ENCODE results near the gene FURIN.
A peak's percentile ranks its signal among the peaks of the same experiment; 100 is the strongest.
"Not testable (repeated sequence)": the region's sequence is repeated elsewhere in the genome, so short reads cannot be mapped to it uniquely, and the experiment has no call there.

Gene FURIN

DNA sequence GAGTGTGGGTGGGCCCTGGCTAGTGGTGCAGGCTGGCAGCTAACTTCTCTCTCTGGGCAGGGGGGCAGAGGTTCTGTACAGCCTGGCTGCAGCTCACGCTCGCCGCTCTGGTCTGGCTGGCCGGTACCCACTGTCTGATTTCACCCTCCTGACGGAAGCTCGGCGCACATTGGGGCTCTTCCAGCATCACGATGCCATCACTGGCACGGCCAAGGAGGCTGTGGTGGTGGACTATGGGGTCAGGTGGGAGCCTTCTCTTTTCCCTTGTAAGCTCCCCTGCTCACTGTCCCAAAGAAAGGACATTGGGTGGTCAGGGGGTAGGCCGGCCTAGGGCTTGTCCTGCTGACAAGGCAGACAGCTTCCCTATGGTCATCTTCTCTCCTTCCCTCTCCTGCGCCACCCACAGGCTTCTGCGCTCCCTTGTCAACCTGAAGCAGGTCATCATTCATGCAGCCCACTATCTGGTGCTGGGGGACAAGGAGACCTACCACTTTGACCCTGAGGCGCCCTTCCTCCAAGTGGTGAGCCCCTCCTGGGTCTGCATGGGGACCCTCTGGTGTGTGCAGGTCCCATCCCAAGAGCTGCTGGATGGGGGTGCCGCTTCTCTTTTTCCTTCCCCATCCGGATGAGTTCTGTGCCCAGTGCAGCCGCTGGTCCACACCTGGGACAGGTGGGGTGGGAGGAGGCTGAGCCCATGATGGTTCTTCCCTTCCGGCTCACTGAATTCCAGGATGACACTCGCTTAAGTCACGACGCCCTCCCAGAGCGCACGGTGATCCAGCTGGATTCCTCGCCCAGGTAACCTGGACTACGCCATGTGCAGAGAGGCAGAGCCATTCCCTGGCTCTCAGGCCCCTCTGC lies 42.3 kb downstream of the FURIN start:
- peak in 1 of 10 donors; percentile 67 for DNase-seq
- intact Hi-C loops (cut with DNase I), result no loop called here

DNA sequence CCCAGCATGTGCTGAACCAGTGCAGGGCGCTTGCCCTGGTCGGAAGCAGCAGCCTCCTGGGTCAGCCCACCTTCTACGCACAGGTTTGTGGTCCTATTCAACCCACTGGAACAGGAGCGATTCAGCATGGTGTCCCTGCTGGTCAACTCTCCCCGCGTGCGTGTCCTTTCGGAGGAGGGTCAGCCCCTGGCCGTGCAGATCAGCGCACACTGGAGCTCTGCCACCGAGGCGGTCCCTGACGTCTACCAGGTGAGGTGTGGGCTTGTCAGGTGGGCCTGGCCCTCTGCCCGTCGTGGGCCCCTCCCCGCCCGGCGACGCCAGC lies 42.9 kb downstream of the FURIN start:
- DNase-seq, result peak in 1 of 10 donors; percentile 78
- intact Hi-C loops (cut with DNase I), result no loop called here

DNA sequence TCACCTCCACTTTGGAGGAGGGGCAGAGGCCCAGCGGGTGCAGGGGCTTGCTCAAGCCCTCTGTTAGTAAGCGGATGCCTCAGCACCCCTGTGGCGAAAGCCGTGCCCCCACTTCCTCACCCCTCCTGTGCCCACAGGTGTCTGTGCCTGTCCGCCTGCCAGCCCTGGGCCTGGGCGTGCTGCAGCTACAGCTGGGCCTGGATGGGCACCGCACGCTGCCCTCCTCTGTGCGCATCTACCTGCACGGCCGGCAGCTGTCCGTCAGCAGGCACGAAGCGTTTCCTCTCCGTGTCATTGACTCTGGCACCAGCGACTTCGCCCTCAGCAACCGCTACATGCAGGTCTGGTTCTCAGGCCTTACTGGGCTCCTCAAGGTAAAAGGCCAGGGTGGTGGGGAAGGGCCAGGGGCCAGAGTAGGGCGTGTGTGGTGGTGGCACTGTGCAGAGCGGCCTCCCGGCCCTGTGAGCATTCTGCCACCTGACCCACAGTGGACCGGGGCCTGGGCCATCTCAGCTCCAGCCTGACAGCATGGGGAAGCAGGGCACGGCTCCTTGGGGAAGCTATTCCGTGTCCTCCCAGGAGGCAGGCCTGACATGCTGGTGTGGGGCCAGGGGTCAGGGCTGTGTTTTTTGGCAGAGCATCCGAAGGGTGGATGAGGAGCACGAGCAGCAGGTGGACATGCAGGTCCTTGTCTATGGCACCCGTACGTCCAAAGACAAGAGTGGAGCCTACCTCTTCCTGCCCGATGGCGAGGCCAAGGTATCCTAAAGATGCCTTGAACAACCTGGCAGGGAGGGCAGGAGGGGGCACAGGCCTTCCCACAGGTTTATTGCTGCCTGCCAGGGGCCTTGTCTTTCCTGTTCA lies 43.8 kb downstream of the FURIN start:
- intact Hi-C loops (cut with DNase I), result no loop called here
- DNase-seq, result peak in 1 of 10 donors; percentile 74

DNA sequence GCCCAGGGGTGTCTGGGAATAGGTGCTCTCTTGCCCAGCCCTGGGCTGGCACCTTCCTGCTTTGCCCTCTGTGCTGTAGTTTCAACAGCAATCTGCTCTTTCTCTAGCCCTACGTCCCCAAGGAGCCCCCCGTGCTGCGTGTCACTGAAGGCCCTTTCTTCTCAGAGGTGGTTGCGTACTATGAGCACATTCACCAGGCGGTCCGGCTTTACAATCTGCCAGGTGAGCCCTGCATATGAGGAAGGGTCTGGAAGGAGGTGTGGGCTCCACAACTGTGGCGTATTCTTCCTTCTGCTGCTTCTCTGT lies 44.3 kb downstream of the FURIN start:
- no peak for DNase-seq
- intact Hi-C loops (cut with DNase I), result no loop called here

DNA sequence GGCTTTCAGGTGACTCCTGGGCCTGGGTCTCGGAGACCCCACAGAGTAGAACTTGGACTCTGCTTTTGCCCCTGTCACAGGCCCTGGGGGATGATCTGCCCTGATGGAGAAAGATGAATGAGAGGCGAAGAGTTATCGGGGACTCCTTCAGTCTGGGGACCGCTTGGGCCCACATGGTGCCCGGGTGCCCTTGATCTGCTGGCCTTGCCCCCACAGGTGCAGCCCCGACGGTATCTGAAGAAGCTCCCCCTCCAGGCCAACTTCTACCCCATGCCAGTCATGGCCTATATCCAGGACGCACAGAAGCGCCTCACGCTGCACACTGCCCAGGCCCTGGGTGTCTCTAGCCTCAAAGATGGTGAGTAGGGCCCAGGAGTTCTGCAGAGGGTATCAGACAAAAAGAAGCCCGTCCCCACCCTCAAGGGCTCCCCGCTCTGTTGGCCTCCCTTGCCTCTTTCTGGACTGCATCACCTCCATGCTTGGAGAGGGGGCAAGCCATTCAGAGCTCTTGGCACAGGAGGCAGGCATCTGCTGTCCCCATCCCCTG lies 45.1 kb downstream of the FURIN start:
- intact Hi-C loops (cut with DNase I), result no loop called here
- peak in 2 of 10 donors; percentile 20 to 67 for DNase-seq

DNA sequence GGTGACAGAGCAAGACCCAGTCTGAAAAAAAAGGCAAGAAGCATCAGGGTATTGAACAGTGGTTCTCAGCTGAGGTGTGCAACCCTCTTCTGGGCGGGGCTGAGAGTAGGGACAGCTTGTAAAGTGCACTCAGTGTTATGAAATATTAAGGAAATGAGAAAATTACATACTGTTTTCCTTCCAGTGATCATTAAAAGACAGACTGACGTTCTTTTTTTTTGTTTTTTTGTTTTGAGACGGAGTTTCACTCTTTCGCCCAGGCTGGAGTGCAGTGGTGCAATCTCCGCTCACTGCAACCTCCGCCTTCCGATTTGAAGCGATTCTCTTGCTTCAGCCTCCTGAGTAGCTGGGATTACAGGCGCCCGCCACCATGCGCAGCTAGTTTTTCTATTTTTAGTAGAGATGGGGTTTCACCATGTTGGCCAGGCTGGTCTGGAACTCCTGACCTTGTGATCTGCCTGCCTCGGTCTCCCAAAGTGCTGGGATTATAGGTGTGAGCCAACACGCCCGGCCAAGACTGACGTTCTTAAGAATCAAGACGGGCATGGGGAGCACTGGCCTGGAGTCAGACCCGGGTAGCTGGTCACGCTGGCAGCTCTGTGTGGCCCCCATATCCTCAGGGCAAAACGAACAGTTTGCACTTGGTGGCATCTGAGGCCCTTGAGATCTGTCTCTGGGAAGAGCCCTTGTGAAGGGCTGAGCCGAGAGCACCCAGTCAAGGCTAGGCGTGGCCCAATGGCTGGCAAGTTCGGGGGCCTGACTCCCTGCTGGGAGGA lies 46.1 kb downstream of the FURIN start:
- peak in 2 of 10 donors; percentile 2 to 57 for DNase-seq
- intact Hi-C loops (cut with DNase I), result no loop called here

DNA sequence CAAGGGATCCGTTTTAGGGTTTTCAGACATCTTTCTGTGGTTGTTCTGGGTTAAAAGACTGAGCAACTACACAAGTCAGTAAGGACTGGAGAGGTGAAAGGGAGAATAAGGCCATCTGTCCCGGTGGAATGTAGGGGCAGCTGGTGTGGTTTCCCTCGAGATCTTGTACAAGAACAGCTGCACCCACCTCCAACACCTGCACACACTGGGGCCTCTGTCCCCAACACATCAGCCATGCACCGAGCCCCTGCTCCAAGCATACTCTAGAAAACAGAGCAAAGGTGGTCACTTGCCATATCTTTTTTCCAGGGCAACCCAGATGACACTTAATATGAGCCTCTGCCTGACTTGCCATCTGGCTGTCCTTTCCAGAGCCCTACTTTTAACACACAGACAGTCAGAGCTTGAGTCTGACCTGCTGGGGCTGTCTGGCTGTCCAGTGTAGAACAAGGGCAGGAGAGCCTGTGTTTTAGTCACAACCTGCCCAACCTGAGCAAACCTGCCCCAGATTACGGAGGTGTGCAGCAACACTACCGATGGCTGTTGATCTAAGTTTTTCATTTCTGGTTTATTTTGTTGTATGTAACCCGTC lies 46.9 kb downstream of the FURIN start:
- DNase-seq, result peak in 1 of 10 donors; percentile 20
- intact Hi-C loops (cut with DNase I), result no loop called here

DNA sequence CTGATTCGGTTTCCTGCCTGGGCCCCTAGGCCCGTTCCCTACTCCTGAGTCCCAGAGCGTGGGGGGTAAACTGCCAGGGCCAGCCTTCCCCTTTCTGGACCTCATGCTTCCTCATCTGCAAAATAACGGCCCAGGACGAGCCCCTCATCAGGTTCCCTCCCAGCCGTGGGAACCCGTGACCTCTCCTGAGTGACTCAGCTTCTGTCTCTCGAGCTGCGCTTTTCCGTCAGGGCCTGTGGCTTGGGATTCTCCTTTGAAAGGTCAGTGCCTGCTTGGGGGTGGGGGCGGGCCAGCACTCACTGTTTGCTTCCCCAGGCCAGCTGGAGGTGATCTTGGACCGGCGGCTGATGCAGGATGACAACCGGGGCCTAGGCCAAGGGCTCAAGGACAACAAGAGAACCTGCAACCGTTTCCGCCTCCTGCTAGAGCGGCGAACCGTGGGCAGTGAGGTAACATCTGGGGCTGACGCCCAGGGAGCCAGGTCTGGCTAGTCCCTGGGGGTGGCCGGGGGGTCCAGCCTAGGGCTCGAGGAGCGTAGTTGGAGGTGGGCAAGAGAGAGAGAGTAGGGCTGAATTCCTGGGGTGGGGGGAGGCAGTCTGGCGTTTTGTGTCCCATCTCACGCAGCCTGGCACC lies 47.5 kb downstream of the FURIN start:
- intact Hi-C loops (cut with DNase I), result no loop called here

DNA sequence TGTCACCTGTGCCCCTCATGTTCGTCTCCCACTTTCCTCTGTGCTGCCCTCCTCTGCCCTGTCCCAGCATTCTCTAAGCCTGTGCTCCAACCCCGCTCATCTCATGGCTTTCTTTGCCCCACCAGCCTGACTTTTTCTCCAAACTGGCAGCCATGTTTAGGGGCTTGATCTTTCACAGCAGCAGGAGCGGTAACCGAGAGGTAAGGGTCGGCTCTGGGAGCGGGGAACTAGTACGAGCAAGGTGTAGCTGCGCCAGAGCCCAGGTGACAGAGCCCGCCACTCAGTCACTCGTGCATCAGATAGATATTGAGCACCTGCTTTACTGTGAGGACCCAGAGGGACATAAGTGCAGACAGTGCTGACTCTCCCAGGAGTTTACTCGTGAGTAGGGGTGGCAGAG lies 48.1 kb downstream of the FURIN start:
- peak in 1 of 10 donors; percentile 70 for DNase-seq
- intact Hi-C loops (cut with DNase I), result no loop called here

More for the DNA sequence above, 47.5 kb downstream of the FURIN start:
- DNase-seq, result peak in 1 of 10 donors; percentile 82

DNA sequence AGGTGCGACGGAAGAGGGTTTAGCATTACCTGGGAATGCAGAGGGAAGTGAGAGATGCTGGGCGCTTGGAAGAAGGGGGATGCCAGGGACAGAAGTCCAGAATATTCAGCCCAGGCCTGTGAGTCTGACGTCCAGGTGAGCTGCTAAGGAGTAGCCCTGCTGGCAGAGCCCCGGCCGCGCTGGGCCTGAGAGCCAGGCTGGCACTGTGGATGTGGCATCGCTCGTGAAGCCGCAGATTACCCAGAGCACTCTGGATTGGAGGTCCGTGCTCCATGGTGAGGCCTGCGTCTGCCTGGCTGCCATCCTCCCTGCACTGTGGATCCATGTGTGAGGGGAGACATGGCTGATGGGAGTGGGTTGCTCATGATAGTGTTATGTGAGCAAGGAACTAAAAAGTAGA lies 49.2 kb downstream of the FURIN start:
- intact Hi-C loops (cut with DNase I), result no loop called here
- DNase-seq, result peak in 2 of 10 donors; percentile 18 to 75

DNA sequence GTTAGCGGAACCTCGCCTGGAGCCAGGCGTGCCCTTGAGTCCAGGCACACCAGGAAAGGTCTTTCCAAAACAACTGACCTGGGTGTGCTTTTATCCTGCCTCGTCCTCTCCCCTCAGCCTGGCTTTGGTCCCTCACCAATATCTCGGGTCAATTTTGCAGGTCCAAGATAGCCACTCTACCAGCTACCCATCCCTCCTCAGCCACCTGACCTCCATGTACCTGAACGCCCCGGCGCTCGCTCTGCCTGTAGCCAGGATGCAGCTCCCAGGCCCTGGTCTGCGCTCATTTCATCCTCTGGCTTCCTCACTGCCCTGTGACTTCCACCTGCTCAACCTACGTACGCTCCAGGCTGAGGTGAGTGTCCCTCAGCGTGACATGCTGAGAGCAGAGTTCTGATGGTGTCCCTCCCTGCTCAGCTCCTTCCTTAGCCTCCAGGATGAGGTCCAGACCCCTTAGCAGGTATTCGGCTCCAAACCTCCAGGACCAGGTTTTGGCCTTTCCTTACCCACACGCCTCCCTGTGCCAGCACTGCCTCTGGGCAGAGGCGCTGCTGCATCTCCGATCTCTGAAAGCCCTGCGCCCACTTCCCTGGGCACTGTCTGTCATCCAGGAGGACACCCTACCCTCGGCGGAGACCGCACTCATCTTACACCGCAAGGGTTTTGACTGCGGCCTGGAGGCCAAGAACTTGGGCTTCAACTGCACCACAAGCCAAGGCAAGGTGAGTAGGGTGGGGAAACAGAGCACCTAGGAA lies 49.8 kb downstream of the FURIN start:
- intact Hi-C loops (cut with DNase I), result no loop called here
- peak in 2 of 10 donors; percentile 5 to 72 for DNase-seq

DNA sequence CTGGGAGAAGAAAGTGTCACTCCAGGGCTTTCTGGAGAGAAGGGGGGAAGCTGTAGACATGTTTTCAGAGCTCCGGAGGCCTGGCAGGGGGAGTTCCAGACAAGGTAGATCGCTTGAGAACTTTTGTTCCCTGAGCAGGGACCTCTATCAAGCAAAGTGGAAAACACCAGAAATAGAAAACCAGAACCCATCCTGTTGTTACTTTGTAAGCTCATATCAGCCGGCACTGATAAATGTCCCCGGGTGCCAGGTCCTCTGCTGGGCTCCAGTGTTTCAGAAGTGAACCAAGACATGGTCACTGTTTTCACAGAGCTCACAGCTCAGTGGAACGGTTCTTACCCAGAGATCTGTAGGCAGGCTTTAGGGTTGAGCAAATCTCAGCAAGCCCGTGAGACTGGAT lies 50.4 kb downstream of the FURIN start:
- no peak for DNase-seq
- intact Hi-C loops (cut with DNase I), result no loop called here

DNA sequence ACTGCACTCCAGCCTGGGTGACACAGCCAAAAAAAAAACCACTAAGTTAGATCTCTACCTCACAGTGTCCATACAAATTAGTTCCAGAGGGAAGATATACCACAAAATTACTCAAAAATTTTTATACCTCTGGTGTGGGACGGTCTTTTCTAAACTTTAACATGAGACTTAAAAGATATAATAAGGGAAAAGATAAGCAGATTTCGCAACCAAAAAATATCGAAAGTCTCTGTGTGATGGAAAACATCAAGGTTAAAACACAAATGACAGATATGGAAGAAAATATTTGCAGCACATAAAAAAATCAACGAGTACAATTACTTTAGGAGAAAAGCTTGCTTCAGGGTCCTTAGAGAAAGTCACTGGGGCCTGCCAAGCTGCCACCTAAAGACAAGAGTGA lies 53.5 kb downstream of the FURIN start:
- DNase-seq, result no peak
- intact Hi-C loops (cut with DNase I), result no loop called here

DNA sequence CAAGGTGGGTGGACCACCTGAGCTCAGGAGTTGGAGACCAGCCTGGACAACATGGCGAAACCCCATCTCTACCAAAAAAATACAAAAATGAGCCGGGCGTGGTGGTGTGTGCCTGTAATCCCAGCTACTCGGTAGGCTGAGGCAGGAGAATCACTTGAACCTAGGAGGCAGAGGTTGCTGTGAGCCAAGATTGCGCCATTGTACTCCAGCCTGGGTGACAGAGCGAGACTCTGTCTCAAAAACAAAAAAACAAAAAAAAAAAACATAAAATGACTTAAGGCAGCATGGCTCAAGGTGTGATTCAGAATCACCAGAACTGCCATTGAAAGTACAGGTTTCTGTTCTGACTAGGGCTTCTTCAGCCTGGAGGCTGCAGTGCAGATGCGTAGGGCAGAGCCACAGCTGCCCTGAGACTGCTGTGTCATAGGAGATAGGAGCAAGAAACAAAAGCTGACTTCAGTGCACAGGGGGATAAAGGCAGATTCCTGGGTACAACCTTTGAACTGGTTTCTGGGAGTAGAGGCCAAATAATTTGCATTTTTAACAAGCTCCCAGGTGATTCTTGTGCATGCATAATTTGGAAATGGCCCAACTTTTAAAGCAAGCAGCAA lies 54.4 kb downstream of the FURIN start:
- DNase-seq, result peak in 1 of 10 donors; percentile 43
- intact Hi-C loops (cut with DNase I), result not testable (repeated sequence)

DNA sequence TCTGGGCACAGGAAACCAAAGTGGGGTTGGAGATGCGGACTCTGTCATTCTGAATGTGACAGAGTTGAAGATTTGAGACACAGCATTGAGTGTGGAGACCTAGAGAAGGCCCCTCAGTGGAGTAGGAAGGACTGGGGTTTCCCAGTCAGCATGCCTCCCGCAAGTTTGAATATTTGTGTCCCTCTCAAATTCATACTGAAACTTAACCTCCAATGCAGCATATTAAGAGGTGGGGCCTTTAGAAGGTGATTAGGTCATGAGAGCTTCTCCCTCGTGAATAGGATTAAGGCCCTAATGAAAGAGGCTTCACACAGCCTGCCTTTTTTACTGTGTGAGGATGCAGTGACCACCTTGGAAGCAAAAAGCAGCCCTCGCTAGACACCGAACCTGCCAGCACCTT lies 56.0 kb downstream of the FURIN start:
- DNase-seq, result no peak
- intact Hi-C loops (cut with DNase I), result no loop called here

DNA sequence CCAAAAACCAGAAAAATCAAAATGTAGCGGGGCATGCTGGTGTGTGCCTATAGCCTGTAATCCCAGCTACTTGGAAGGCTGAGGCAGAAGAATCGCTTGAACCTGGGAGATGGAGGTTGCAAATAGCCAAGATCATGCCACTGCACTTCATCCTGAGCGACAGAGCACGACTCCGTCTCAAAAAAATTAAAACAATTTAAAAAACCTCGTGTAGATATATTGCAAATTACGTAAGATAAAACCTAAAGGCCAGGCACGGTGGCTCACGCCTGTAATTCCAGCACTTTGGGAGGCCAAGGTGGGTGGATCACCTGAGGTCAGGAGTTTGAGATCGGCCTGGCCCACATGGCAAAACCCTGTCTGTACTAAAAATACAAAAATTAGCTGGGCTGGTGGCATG lies 58.4 kb downstream of the FURIN start:
- intact Hi-C loops (cut with DNase I), result not testable (repeated sequence)
- peak in 1 of 10 donors; percentile 12 for DNase-seq

DNA sequence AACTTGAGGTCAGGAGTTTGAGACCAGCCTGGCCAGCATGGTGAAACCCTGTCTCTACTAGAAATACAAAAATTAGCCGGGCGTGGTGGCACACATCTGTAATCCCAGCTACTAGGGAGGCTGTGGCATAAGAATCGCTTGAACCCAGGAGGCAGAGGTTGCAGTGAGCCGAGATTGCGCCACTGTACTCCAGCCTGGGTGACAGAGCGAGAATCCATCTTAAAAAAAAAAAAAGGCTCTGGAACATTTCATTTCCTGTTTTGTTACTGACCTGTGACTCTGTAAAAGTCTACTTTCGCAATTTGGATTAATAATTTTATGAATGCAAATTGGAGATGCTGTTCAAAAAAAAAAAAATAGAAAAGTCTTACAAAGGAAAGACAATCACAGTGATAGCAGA lies 59.7 kb downstream of the FURIN start:
- intact Hi-C loops (cut with DNase I); DNase-seq: not testable (repeated sequence)

DNA sequence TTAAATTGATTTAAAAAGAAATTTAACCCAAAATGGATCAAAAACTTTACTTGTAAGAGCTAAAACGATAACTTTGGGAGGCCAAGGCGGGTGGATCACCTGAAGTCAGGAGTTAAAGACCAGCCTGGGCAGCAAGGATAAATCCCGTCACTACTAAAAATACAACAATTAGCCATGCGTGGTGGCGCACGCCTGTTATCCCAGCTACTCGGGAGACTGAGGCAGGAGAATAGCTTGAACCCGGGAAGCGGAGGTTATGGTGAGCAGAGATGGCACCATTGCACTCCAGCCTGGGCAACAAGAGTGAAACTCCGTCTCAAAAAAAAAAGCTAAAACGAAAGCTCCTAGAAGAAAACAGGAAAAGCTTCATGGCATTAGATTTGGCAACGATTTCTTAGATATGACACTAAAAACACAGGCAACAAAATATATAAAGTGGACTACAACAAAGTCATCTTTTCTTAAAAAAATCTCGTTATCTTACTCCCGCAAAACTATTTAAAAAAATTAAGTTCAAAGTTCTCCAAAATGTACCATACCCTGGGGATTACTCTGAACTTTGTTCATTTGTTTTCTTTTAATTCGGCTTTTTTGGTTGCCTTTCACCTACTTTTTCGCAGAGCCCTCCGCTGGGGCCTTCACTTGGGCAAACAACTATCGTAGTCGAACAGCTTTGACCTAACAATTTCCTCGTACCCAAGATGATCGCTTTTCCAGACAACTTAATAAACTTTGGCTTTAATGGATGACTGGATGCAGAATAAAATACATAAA lies 61.0 kb downstream of the FURIN start:
- DNase-seq, result peak in 1 of 10 donors; percentile 16
- intact Hi-C loops (cut with DNase I), result loop anchor here (2.0 kb wide), 1 partner anchor 27 kb away; the partner anchor contains the start of gene MAN2A2

Measured in posterior cingulate gyrus (tissue), 11 donors.